SK-N-SH treated with all-trans-retinoic acid at 6 μM for 48 hours (cell line): ENCODE measurements around the gene FLRT2.

Experiments
- ATAC-seq: fragments of 200-7000 bp; cut with Tn5 transposase; 3 replicates; pipeline ENCODE4 v1.9.1; 2020; ENCODE audit warnings: mild to moderate bottlenecking, moderate library complexity
- ARNTL ChIP-seq: fragments of 450-650 bp; formaldehyde crosslinking; IDR thresholded peaks from 2 replicates; pipeline ENCODE4 v1.5.0; 2020; ENCODE audit warnings: low read depth, mild to moderate bottlenecking, moderate library complexity, borderline replicate concordance
- CSDC2 ChIP-seq: fragments of 250-450 bp; sonication (Bioruptor Pico); IDR thresholded peaks from 2 replicates; pipeline ENCODE4 v1.5.0; 2020; ENCODE audit warnings: mild to moderate bottlenecking, moderate library complexity
- ESRRG ChIP-seq: fragments of 250-450 bp; sonication (Bioruptor Pico); IDR thresholded peaks from 2 replicates; pipeline ENCODE4 v1.6.1; 2021; ENCODE audit warnings: mild to moderate bottlenecking
- GLIS3 ChIP-seq: fragments of 250-450 bp; sonication (Bioruptor Pico); IDR thresholded peaks from 2 replicates; pipeline ENCODE4 v1.5.0; 2020; ENCODE audit warnings: mild to moderate bottlenecking, moderate library complexity
- OSR1 ChIP-seq: fragments of 250-450 bp; sonication (Bioruptor Pico); IDR thresholded peaks from 2 replicates; pipeline ENCODE4 v1.8.0; 2022; ENCODE audit warnings: moderate library complexity, mild to moderate bottlenecking, inconsistent platforms
- PATZ1 ChIP-seq: fragments of 250-450 bp; sonication (Bioruptor Pico); IDR thresholded peaks from 2 replicates; pipeline ENCODE4 v1.8.0; 2020; ENCODE audit warnings: mild to moderate bottlenecking, moderate library complexity, borderline replicate concordance
- SNAI2 ChIP-seq: fragments of 250-450 bp; sonication (Bioruptor Pico); IDR thresholded peaks from 2 replicates; pipeline ENCODE4 v1.5.0; 2020; ENCODE audit warnings: mild to moderate bottlenecking, moderate library complexity
- TOX ChIP-seq: fragments of 250-450 bp; sonication (Bioruptor Pico); IDR thresholded peaks from 2 replicates; pipeline ENCODE4 v1.8.0; 2021; ENCODE audit warnings: mild to moderate bottlenecking, moderate library complexity, borderline replicate concordance
- ZC3H10 ChIP-seq: fragments of 250-450 bp; sonication (Bioruptor Pico); IDR thresholded peaks from 2 replicates; pipeline ENCODE4 v1.5.1; 2021; ENCODE audit warnings: mild to moderate bottlenecking, moderate library complexity
- ZFP30 ChIP-seq: fragments of 450-650 bp; formaldehyde crosslinking; IDR thresholded peaks from 2 replicates; pipeline ENCODE4 v1.5.0; 2022; ENCODE audit warnings: mild to moderate bottlenecking, moderate library complexity
- ZNF70 ChIP-seq: fragments of 450-650 bp; formaldehyde crosslinking; IDR thresholded peaks from 2 replicates; pipeline ENCODE4 v1.5.0; 2020; ENCODE audit warnings: mild to moderate bottlenecking, moderate library complexity
- ZNF8 ChIP-seq: fragments of 450-650 bp; formaldehyde crosslinking; IDR thresholded peaks from 2 replicates; pipeline ENCODE4 v1.5.0; 2020; ENCODE audit warnings: mild to moderate bottlenecking, moderate library complexity
- TF ChIP-seq, protein P1 (sequence below): fragments of 250-450 bp; sonication (Bioruptor Pico); IDR thresholded peaks from 2 replicates; pipeline ENCODE4 v1.8.0; 2021; ENCODE audit warnings: low read depth, mild to moderate bottlenecking, moderate library complexity, borderline replicate concordance
- TF ChIP-seq, protein P2 (sequence below): fragments of 250-450 bp; sonication (Bioruptor Pico); IDR thresholded peaks from 2 replicates; pipeline ENCODE4 v1.5.0; 2020; ENCODE audit warnings: mild to moderate bottlenecking, moderate library complexity
- TF ChIP-seq, protein P3 (sequence below): fragments of 250-450 bp; sonication (Bioruptor Pico); IDR thresholded peaks from 2 replicates; pipeline ENCODE4 v1.5.1; 2021; ENCODE audit warnings: mild to moderate bottlenecking, moderate library complexity

Gene FLRT2

GRCh38 chr14:85483652-85484051 is 46.3 kb upstream of the FLRT2 start:
- no peak for ATAC-seq
- TF ChIP-seq, protein P1, sequence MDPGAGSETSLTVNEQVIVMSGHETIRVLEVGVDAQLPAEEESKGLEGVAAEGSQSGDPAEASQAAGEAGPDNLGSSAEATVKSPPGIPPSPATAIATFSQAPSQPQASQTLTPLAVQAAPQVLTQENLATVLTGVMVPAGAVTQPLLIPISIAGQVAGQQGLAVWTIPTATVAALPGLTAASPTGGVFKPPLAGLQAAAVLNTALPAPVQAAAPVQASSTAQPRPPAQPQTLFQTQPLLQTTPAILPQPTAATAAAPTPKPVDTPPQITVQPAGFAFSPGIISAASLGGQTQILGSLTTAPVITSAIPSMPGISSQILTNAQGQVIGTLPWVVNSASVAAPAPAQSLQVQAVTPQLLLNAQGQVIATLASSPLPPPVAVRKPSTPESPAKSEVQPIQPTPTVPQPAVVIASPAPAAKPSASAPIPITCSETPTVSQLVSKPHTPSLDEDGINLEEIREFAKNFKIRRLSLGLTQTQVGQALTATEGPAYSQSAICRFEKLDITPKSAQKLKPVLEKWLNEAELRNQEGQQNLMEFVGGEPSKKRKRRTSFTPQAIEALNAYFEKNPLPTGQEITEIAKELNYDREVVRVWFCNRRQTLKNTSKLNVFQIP (CRISPR knock-in tag), result no peak
- no peak for TF ChIP-seq ZNF8 (CRISPR knock-in tag)
- TF ChIP-seq, protein P2, sequence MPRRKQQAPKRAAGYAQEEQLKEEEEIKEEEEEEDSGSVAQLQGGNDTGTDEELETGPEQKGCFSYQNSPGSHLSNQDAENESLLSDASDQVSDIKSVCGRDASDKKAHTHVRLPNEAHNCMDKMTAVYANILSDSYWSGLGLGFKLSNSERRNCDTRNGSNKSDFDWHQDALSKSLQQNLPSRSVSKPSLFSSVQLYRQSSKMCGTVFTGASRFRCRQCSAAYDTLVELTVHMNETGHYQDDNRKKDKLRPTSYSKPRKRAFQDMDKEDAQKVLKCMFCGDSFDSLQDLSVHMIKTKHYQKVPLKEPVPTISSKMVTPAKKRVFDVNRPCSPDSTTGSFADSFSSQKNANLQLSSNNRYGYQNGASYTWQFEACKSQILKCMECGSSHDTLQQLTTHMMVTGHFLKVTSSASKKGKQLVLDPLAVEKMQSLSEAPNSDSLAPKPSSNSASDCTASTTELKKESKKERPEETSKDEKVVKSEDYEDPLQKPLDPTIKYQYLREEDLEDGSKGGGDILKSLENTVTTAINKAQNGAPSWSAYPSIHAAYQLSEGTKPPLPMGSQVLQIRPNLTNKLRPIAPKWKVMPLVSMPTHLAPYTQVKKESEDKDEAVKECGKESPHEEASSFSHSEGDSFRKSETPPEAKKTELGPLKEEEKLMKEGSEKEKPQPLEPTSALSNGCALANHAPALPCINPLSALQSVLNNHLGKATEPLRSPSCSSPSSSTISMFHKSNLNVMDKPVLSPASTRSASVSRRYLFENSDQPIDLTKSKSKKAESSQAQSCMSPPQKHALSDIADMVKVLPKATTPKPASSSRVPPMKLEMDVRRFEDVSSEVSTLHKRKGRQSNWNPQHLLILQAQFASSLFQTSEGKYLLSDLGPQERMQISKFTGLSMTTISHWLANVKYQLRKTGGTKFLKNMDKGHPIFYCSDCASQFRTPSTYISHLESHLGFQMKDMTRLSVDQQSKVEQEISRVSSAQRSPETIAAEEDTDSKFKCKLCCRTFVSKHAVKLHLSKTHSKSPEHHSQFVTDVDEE (CRISPR knock-in tag), result no peak

- TF ChIP-seq SNAI2 (CRISPR knock-in tag) (no peak), CSDC2 (CRISPR knock-in tag) (no peak)
Observed at GRCh38 chr14:85487215-85487614, 42.7 kb upstream of the FLRT2 start.

GRCh38 chr14:85501751-85502150 is 28.2 kb upstream of the FLRT2 start:
- ATAC-seq, result no peak
- TF ChIP-seq TOX (CRISPR knock-in tag), result no peak
- no peak for TF ChIP-seq ZC3H10 (CRISPR knock-in tag)
- no peak for TF ChIP-seq ARNTL

More at GRCh38 chr14:85487215-85487614, 42.7 kb upstream of the FLRT2 start:
- ATAC-seq, result no peak

DNA sequence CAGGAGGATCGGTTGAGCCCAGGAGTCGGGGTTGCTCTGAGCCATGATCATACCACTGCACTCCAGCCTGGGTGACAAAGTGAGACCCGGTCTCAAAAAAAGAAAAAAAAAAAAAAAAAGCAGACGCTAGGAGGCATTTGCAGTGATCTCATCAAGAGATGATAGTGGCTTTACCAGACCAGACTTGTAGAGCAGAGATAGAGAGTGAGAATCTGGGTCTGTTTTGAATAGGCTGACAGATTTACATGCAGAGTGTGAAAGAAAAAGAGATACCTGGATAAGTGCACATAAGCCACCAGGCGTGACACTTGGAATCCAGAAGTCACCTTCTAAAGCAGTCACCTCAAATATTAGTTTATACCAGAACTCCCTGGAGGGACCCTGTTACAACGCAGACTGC is 21.1 kb upstream of the FLRT2 start:
- no peak for TF ChIP-seq CSDC2 (CRISPR knock-in tag)
- TF ChIP-seq, protein P1 (CRISPR knock-in tag), result no peak
- no peak for TF ChIP-seq OSR1
- TF ChIP-seq, all 23 proteins: peak for 0
- ATAC-seq, result peak; percentile 46

DNA sequence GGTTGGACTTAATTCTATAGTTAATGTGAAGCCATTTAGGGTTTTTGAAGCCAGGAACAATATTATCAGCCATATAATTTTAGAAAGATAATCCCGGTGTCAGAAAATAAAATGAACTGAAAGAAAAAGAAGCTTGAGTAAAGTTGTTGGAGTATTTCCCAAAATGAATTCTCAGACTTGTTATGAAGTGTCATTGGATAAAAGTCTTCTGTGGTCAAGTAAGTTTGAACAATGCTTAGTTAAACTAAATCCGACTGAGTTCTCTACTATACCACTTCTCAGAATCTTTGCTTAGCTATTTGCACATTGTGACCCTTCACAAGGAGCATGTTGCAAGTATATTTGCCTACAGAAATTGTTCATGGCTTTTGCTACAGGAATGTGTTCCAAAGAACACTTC is 17.5 kb upstream of the FLRT2 start:
- TF ChIP-seq, protein P2 (CRISPR knock-in tag), result no peak
- TF ChIP-seq, protein P1 (CRISPR knock-in tag), result no peak
- no peak for TF ChIP-seq ESRRG (CRISPR knock-in tag)
- no peak for TF ChIP-seq PATZ1 (CRISPR knock-in tag)
- TF ChIP-seq GLIS3 (CRISPR knock-in tag), result no peak
- no peak for TF ChIP-seq ZNF70 (CRISPR knock-in tag)
- TF ChIP-seq, protein P3, sequence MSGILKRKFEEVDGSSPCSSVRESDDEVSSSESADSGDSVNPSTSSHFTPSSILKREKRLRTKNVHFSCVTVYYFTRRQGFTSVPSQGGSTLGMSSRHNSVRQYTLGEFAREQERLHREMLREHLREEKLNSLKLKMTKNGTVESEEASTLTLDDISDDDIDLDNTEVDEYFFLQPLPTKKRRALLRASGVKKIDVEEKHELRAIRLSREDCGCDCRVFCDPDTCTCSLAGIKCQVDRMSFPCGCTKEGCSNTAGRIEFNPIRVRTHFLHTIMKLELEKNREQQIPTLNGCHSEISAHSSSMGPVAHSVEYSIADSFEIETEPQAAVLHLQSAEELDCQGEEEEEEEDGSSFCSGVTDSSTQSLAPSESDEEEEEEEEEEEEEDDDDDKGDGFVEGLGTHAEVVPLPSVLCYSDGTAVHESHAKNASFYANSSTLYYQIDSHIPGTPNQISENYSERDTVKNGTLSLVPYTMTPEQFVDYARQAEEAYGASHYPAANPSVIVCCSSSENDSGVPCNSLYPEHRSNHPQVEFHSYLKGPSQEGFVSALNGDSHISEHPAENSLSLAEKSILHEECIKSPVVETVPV (CRISPR knock-in tag), result no peak
- no peak for TF ChIP-seq ZFP30 (CRISPR knock-in tag)
- TF ChIP-seq ARNTL, result no peak
- ATAC-seq, result no peak
